ENCODE measurements around the gene ACTC1.

ACTC1 gene

GRCh38 chr15:34757262-34757661 lies 38.1 kb downstream of the ACTC1 start:
- DNase-seq (ENCODE audit: low read depth): no peak

- DNase-seq (ENCODE audit: low read depth): no peak
Observed at GRCh38 chr15:34755419-34755773, 40.0 kb downstream of the ACTC1 start.

- no peak for DNase-seq (ENCODE audit: low read depth)
Observed at GRCh38 chr15:34754674-34755418, 40.5 kb downstream of the ACTC1 start, which contains the start of gene GJD2. Gene GJD2 (minus strand): TSS chr15:34754998. CDS start chr15:34754488, 510 bp downstream.

- DNase-seq (ENCODE audit: low read depth): no peak
Observed at GRCh38 chr15:34754171-34754601, 41.2 kb downstream of the ACTC1 start.

GRCh38 chr15:34753236-34753894 lies 42.0 kb downstream of the ACTC1 start:
- no peak for DNase-seq (ENCODE audit: low read depth)

- no peak for DNase-seq (ENCODE audit: low read depth)
Observed at GRCh38 chr15:34749691-34750090, 45.7 kb downstream of the ACTC1 start.

Data from stimulated activated CD4-positive, alpha-beta T cell treated with anti-CD3 and anti-CD28 coated beads, Interleukin-2, amount 100 ng/mL, for 4 hours (primary cell).